Fibroblast of skin of left quadriceps (primary cell): Measurements from ENCODE around the gene CLMP.

Experiments used
- DNase-seq, 2 experiments: peaks; one replicate each; pipeline ENCODE4 v3.0.0-alpha.2; 2013; ENCODE audit warnings: low read depth in 2 of 2

The CLMP gene

GRCh38 chr11:123188508-123189165 lies 6.4 kb downstream of the CLMP start:
- DNase-seq, result peak; percentile 68 to 69

GRCh38 chr11:123187665-123188507 lies 7.2 kb downstream of the CLMP start:
- no peak for DNase-seq

GRCh38 chr11:123187248-123187647 lies 7.8 kb downstream of the CLMP start:
- no peak for DNase-seq

GRCh38 chr11:123186286-123186685 lies 8.8 kb downstream of the CLMP start:
- DNase-seq, result no peak

GRCh38 chr11:123185326-123185725 lies 9.7 kb downstream of the CLMP start:
- no peak for DNase-seq

GRCh38 chr11:123184531-123184930 lies 10.5 kb downstream of the CLMP start:
- DNase-seq, result no peak

- DNase-seq, result no peak
Observed at GRCh38 chr11:123183391-123184099, 11.5 kb downstream of the CLMP start.

- no peak for DNase-seq
Observed at GRCh38 chr11:123181767-123182500, 13.1 kb downstream of the CLMP start.

- no peak for DNase-seq
Observed at GRCh38 chr11:123181075-123181474, 14.0 kb downstream of the CLMP start.

- no peak for DNase-seq
Observed at GRCh38 chr11:123180574-123180973, 14.5 kb downstream of the CLMP start.

GRCh38 chr11:123180166-123180565 lies 14.9 kb downstream of the CLMP start:
- DNase-seq, result no peak

- no peak for DNase-seq
Observed at GRCh38 chr11:123179586-123179985, 15.5 kb downstream of the CLMP start.

- no peak for DNase-seq
Observed at GRCh38 chr11:123178186-123178585, 16.9 kb downstream of the CLMP start.

- no peak for DNase-seq
Observed at GRCh38 chr11:123176785-123177184, 18.3 kb downstream of the CLMP start.

GRCh38 chr11:123174196-123175183 lies 20.6 kb downstream of the CLMP start:
- DNase-seq, result peak; percentile 99

GRCh38 chr11:123173856-123174186 lies 21.2 kb downstream of the CLMP start:
- no peak for DNase-seq

- peak; percentile 98 to 99 for DNase-seq
Observed at GRCh38 chr11:123173040-123173855, 21.8 kb downstream of the CLMP start.

- DNase-seq, result no peak
Observed at GRCh38 chr11:123170929-123171328, 24.1 kb downstream of the CLMP start.

- no peak for DNase-seq
Observed at GRCh38 chr11:123169821-123170220, 25.2 kb downstream of the CLMP start.

- no peak for DNase-seq
Observed at GRCh38 chr11:123168955-123169484, 26.0 kb downstream of the CLMP start.
